Measurements from ENCODE around the gene AGPAT2.
"Not testable (repeated sequence)": the region's sequence is repeated elsewhere in the genome, so short reads cannot be mapped to it uniquely, and the experiment has no call there.

The AGPAT2 gene

GRCh38 chr9:136643596-136644342 is 43.5 kb downstream of the AGPAT2 start:
- DNase-seq, result no peak

GRCh38 chr9:136642439-136642921 is 44.8 kb downstream of the AGPAT2 start:
- DNase-seq, result no peak

- no peak for DNase-seq
Observed at GRCh38 chr9:136640171-136641111, 46.8 kb downstream of the AGPAT2 start.

GRCh38 chr9:136634904-136635303 is 52.4 kb downstream of the AGPAT2 start:
- no peak for DNase-seq

- not testable (repeated sequence) for DNase-seq
Observed at GRCh38 chr9:136632491-136633106, 54.7 kb downstream of the AGPAT2 start.

GRCh38 chr9:136632072-136632471 is 55.2 kb downstream of the AGPAT2 start:
- not testable (repeated sequence) for DNase-seq

- peak; percentile 77 for DNase-seq
Observed at GRCh38 chr9:136631038-136632000, 55.9 kb downstream of the AGPAT2 start.

GRCh38 chr9:136630662-136630992 is 56.6 kb downstream of the AGPAT2 start:
- no peak for DNase-seq

- peak; percentile 63 for DNase-seq
Observed at GRCh38 chr9:136629879-136630661, 57.2 kb downstream of the AGPAT2 start.

- no peak for DNase-seq
Observed at GRCh38 chr9:136629001-136629878, 58.0 kb downstream of the AGPAT2 start.

- DNase-seq, result no peak
Observed at GRCh38 chr9:136628268-136628667, 59.0 kb downstream of the AGPAT2 start.

GRCh38 chr9:136627703-136628102 is 59.6 kb downstream of the AGPAT2 start:
- no peak for DNase-seq

GRCh38 chr9:136626740-136627642 is 60.3 kb downstream of the AGPAT2 start:
- no peak for DNase-seq

GRCh38 chr9:136626066-136626725 is 61.1 kb downstream of the AGPAT2 start:
- no peak for DNase-seq

- no peak for DNase-seq
Observed at GRCh38 chr9:136625101-136626065, 61.9 kb downstream of the AGPAT2 start.

- no peak for DNase-seq
Observed at GRCh38 chr9:136624184-136624951, 62.9 kb downstream of the AGPAT2 start.

GRCh38 chr9:136623842-136624183 is 63.4 kb downstream of the AGPAT2 start:
- DNase-seq, result no peak
